GM23248 (cell line): ENCODE results near the gene IL36B. TPM values are rescaled to one million over a fixed set of nuclear protein-coding genes. Genes with fewer than 3 reads are reported as not detected.
A peak's percentile ranks its signal among the peaks of the same experiment; 100 is the strongest.

ENCODE experiments used
- DNase-seq: peaks from one replicate; pipeline ENCODE4 v3.0.0-alpha.2; 2015
- H2AFZ ChIP-seq: fragments of 200-600 bp; sonication (generic); 2 replicates; pipeline ENCODE4 v1.6.1; 2016; ENCODE audit warnings: antibody characterized with exemption
- H3F3A ChIP-seq: fragments of 200-600 bp; sonication (generic); 2 replicates; pipeline ENCODE4 v1.6.1; 2016; ENCODE audit warnings: mild to moderate bottlenecking, antibody characterized with exemption, mixed run types; ENCODE audit not compliant: insufficient read depth
- H3K27ac ChIP-seq: fragments of 200-600 bp; sonication (generic); 2 replicates; pipeline ENCODE4 v1.5.1; 2016; ENCODE audit warnings: mild to moderate bottlenecking
- H3K27me3 ChIP-seq: fragments of 200-600 bp; sonication (generic); replicated peaks from 2 replicates; pipeline ENCODE4 v1.6.1; 2016; ENCODE audit warnings: mild to moderate bottlenecking; ENCODE audit not compliant: insufficient read depth
- H3K36me3 ChIP-seq: fragments of 200-600 bp; sonication (generic); 2 replicates; pipeline ENCODE4 v1.6.1; 2016; ENCODE audit warnings: low read depth, mild to moderate bottlenecking
- H3K4me1 ChIP-seq: fragments of 200-600 bp; sonication (generic); 2 replicates; pipeline ENCODE4 v1.6.1; 2016; ENCODE audit warnings: mild to moderate bottlenecking; ENCODE audit not compliant: insufficient read depth
- H3K4me2 ChIP-seq: fragments of 200-600 bp; sonication (generic); one replicate; pipeline ENCODE4 v1.6.1; 2016; ENCODE audit warnings: mild to moderate bottlenecking; ENCODE audit not compliant: unreplicated experiment
- H3K4me3 ChIP-seq: fragments of 200-600 bp; sonication (generic); 2 replicates; pipeline ENCODE4 v1.5.1; 2016; ENCODE audit warnings: mild to moderate bottlenecking
- H3K79me2 ChIP-seq: fragments of 200-600 bp; sonication (generic); 2 replicates; pipeline ENCODE4 v1.6.1; 2016; ENCODE audit warnings: mild to moderate bottlenecking; ENCODE audit not compliant: insufficient read depth
- H3K9ac ChIP-seq: fragments of 200-600 bp; sonication (generic); 2 replicates; pipeline ENCODE4 v1.6.1; 2016; ENCODE audit warnings: mild to moderate bottlenecking
- H3K9me2 ChIP-seq: fragments of 200-600 bp; sonication (generic); 2 replicates; pipeline ENCODE4 v1.6.1; 2016; ENCODE audit warnings: mixed run types, mild to moderate bottlenecking, moderate library complexity; ENCODE audit not compliant: insufficient read depth
- H3K9me3 ChIP-seq: fragments of 200-600 bp; sonication (generic); one replicate; pipeline ENCODE4 v1.6.1; 2017; ENCODE audit warnings: low read depth
- H4K20me1 ChIP-seq: fragments of 200-600 bp; sonication (generic); 2 replicates; pipeline ENCODE4 v1.6.0; 2016; ENCODE audit not compliant: insufficient read depth
- EZH2 ChIP-seq: fragments of 200-600 bp; sonication (generic); IDR thresholded peaks from 2 replicates; pipeline ENCODE4 v1.6.1; 2018; ENCODE audit warnings: antibody characterized with exemption, mild to moderate bottlenecking; ENCODE audit not compliant: insufficient read depth, poor library complexity, severe bottlenecking
- EZH2phosphoT487 ChIP-seq: fragments of 200-600 bp; sonication (generic); IDR thresholded peaks from 2 replicates; pipeline ENCODE4 v1.6.1; 2018; ENCODE audit warnings: antibody characterized with exemption, moderate library complexity, mild to moderate bottlenecking, low read depth; ENCODE audit not compliant: insufficient read depth
- WGBS, 2 experiments: methylation state at CpG; one replicate each; pipeline ENCODE4 v1.1.6; 2015 to 2017; ENCODE audit warnings: low lambda C conversion rate in 2 of 2, low coverage in 1 of 2; ENCODE audit errors: missing lambda C conversion rate in 2 of 2; 5-methylcytosine and 5-hydroxymethylcytosine counted together
- in situ Hi-C: fragments of 300-500 bp; cut with MboI; formaldehyde crosslinking; loops from 2 replicates; pipeline ENCODE4 v1.15.0; 2020
- polyA plus RNA-seq: library from polyadenylated mRNA; unstranded; fragments of >200 nt; fragmentation: Nextera tagmentation; extraction: Ambion mirVana; gene quantifications from 2 replicates; pipeline ENCODE4 v1.2.1, GENCODE V29; 2016
- total RNA-seq: library from RNA; depleted of rRNA; stranded (reverse); fragments of >200 nt; shearing (Covaris generic); gene quantifications from 2 replicates; pipeline ENCODE4 v1.2.3, GENCODE V29; 2014

Gene IL36B
- total and polyA plus RNA-seq, 2 experiments from 2014 or later = not detected

DNA sequence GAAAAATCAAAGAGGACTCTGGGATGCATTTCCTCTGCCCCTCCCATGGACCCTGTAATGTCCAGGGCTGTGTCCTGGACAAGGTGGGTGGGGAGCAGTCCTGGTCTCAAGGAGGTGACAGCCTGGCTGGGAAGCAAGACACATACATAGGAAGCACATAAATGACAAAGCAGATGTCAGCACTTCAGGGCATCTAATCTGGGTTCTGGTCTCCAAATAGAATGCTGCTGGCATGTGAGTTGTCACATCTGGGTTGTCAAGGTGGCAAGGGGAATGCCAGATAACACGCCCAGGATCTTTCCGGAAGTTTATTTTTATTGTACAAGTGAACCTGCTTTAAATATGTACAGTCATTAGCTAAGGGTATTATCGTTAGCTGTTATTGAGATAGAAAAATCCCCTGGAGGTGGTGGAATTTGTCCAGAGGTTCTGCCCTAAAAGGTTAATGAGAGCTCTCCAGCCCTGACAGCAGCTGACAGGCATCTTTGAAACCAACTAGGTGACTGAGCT, 20.7 kb upstream of the IL36B start:
- no peak overlapping the region for H3K27ac ChIP-seq
- H3F3A ChIP-seq = peaks cover 5% of the 10 kb centered on the region; the same call in 1 of the 2 replicates
- no peak overlapping the region for H3K4me2 ChIP-seq
- no peak for DNase-seq
- peaks cover 23% of the 10 kb centered on the region for H3K4me1 ChIP-seq
- in situ Hi-C loops = no loop called here
- no peak for TF ChIP-seq EZH2phosphoT487
- TF ChIP-seq EZH2 = no peak
- H4K20me1 ChIP-seq = no peaks in the 10 kb centered on the region
- no peaks in the 10 kb centered on the region for H3K36me3 ChIP-seq
- 76 to 82% methylated on average over 3 of the region's 3 CpGs for WGBS, 2 experiments
- H3K4me3 ChIP-seq = no peak overlapping the region
- no peaks in the 10 kb centered on the region for H3K79me2 ChIP-seq
- no peaks in the 10 kb centered on the region for H3K9me2 ChIP-seq
- H3K9ac ChIP-seq = no peak overlapping the region
- H3K27me3 ChIP-seq = peaks cover 18% of the 10 kb centered on the region; the same call in 1 of the 2 replicates
- no peak overlapping the region for H2AFZ ChIP-seq
- no peaks in the 10 kb centered on the region for H3K9me3 ChIP-seq

DNA sequence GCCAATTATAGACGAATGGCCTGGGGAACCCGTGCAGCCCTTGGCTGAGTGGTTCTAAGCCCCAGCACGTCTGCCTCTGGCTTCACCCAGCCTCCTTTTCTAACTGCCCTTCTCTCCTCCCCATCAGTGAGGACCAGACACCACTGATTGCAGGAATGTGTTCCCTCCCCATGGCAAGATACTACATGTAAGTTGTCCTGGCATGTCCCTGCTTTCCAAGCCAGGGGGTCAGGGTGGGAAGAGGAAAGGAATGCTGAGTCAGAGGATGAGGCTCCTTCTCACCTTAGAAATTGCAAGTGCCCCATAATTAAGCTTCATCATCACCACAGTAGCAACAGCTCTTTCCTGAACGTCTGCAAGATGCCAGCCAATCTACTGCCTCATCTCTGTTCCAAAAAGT, 19.9 kb upstream of the IL36B start:
- no peak overlapping the region for H3K27ac ChIP-seq
- H3K4me1 ChIP-seq = peaks cover 19% of the 10 kb centered on the region
- DNase-seq = no peak
- H3K4me2 ChIP-seq = no peak overlapping the region
- TF ChIP-seq EZH2phosphoT487 (no peak), EZH2 (no peak)
- no peaks in the 10 kb centered on the region for H3K9me3 ChIP-seq
- H3K36me3 ChIP-seq = no peaks in the 10 kb centered on the region
- H3K9ac ChIP-seq = no peak overlapping the region
- H3K9me2 ChIP-seq = no peaks in the 10 kb centered on the region
- 29 to 40% methylated on average over 4 of the region's 4 CpGs for WGBS, 2 experiments
- in situ Hi-C loops = no loop called here
- H4K20me1 ChIP-seq = no peaks in the 10 kb centered on the region
- H3K27me3 ChIP-seq = peaks cover 18% of the 10 kb centered on the region; the same call in 1 of the 2 replicates
- H2AFZ ChIP-seq = no peak overlapping the region
- peaks cover 5% of the 10 kb centered on the region; the same call in 1 of the 2 replicates for H3F3A ChIP-seq
- H3K79me2 ChIP-seq = no peaks in the 10 kb centered on the region
- no peak overlapping the region for H3K4me3 ChIP-seq

GRCh38 chr2:113070606-113070975, 17.9 kb upstream of the IL36B start:
- Histone ChIP-seq H4K20me1 (no peaks in the 10 kb centered on the region), H3K27me3 (peaks cover 7% of the 10 kb centered on the region; the same call in 1 of the 2 replicates), H3K79me2 (no peaks in the 10 kb centered on the region), H3K9me2 (no peaks in the 10 kb centered on the region), H3K27ac (no peak overlapping the region), H3K4me3 (no peak overlapping the region), H3K4me1 (peaks cover 19% of the 10 kb centered on the region), H3K9me3 (no peaks in the 10 kb centered on the region), H3K4me2 (no peak overlapping the region), H2AFZ (no peak overlapping the region), H3K36me3 (no peaks in the 10 kb centered on the region), H3F3A (peaks cover 5% of the 10 kb centered on the region; the same call in 1 of the 2 replicates), H3K9ac (no peak overlapping the region)
- WGBS, 2 experiments = 95 to 96% methylated on average over 1 of the region's 1 CpG
- DNase-seq = no peak
- TF ChIP-seq EZH2phosphoT487 (no peak), EZH2 (no peak)
- in situ Hi-C loops = no loop called here

DNA sequence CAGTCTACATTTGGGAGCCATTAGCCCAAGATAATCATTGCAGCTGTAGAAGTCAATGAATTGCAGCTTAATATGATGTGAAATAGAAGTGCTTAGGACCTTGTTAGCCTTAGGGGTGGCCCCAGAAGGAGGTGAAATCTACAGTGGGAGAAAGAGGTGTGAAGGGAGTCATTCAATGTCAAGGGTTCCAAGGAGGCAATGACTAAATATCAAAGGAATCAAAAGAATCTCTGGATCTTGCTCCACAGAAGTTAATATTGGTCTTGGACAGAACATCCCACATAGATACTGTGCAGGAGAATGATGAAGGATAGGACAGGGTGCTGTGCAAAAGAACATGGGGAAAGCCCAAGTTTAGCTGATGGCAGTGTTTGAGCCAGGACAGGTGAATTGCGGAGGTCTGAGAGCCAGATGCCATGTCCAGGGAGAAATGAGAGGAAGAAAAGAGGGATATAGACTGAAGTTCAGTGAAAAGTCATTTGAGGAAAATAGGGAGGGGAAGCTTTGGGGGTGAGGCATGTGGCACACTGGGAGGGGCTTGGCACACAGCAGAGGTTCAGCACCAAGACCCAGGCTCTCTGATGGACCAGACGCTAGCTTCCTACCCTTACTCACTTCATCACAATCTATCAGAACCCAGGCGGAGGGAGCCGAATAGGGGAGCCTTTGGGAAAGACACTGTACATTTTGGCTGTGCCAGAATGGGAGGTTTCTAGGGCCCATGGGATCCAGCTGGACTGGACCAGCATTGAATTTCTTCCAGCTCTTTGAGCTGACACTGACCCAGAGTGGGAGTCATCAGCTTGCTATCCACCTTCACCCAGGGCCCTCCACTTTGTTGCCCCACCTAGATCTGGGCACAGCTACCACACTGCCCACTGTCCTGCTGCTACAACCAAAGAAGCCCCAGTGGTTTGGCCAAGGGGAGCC, 17.3 kb upstream of the IL36B start:
- no peaks in the 10 kb centered on the region for H3K79me2 ChIP-seq
- H3K4me2 ChIP-seq = peak overlapping the region; percentile 12
- TF ChIP-seq EZH2phosphoT487 (no peak), EZH2 (no peak)
- in situ Hi-C loops = no loop called here
- H3K27me3 ChIP-seq = peaks cover under 1% of the 10 kb centered on the region; the same call in 1 of the 2 replicates
- no peak overlapping the region for H2AFZ ChIP-seq
- no peak overlapping the region for H3K4me3 ChIP-seq
- H4K20me1 ChIP-seq = no peaks in the 10 kb centered on the region
- H3K9me3 ChIP-seq = no peaks in the 10 kb centered on the region
- H3K36me3 ChIP-seq = no peaks in the 10 kb centered on the region
- peak; percentile 21 for DNase-seq
- peaks cover 19% of the 10 kb centered on the region for H3K4me1 ChIP-seq
- 64 to 67% methylated on average over 4 of the region's 4 CpGs for WGBS, 2 experiments
- no peak overlapping the region for H3K27ac ChIP-seq
- no peak overlapping the region for H3K9ac ChIP-seq
- peaks cover 5% of the 10 kb centered on the region; the same call in 1 of the 2 replicates for H3F3A ChIP-seq
- H3K9me2 ChIP-seq = no peaks in the 10 kb centered on the region
